Thyroid gland (tissue), 4 donors: ENCODE data around the gene CCM2.

ENCODE experiments used
- CTCF ChIP-seq, 6 experiments: fragments of 200-600 bp in 3 of 6; fragments of 450-650 bp in 3 of 6; sonication (generic) in 3 of 6; IDR thresholded peaks; one replicate each; pipeline ENCODE4 v1.5.1; 2016 to 2019; ENCODE audit warnings: antibody characterized with exemption in 6 of 6, mild to moderate bottlenecking in 2 of 6, inconsistent platforms in 1 of 6, moderate library complexity in 1 of 6
- POLR2A ChIP-seq, 2 donors: fragments of 450-650 bp; IDR thresholded peaks; one replicate each; pipeline ENCODE4 v1.6.1; 2017; ENCODE audit warnings: antibody characterized with exemption in 2 of 2, mild to moderate bottlenecking in 2 of 2, moderate library complexity in 1 of 2

DNA sequence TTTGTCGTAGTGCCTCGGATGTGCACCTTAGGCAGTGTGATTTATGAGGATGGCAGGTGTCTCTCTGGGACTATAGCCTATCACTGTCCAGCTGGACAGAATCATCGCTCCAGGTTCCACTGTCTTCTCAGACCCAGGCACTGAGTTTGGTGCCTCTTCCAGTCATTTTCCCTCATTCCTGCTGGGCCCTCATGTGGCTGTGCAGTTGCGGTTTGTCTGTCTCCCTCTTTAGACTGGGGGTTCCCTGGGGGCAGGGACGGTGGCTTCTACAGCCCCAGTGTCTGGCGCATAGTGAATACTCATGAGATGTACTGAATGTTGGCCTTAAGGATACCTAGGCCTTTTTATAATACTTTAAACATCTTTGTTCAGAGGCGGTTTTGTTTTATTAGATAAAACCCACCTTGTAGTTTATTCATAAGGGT, 28.9 kb downstream of the CCM2 start:
- TF ChIP-seq CTCF (IDR thresholded peaks at IDR 0.05) = no peak
- no peak for TF ChIP-seq POLR2A (IDR thresholded peaks at IDR 0.05)
